Naive thymus-derived CD8-positive, alpha-beta T cell (primary cell): Measurements from ENCODE around the gene DPH2. TPM values are rescaled to one million over a fixed set of nuclear protein-coding genes. Genes with fewer than 3 reads are reported as not detected.

Experiments
- ATAC-seq, 2 donors: fragments of 150-1000 bp; cut with Tn5 transposase in 1 of 2; sonication (Bioruptor Pico), chemical (Tn5 transposase) in 1 of 2; 1 replicate in 1 of 2; 2 replicates in 1 of 2; pipeline ENCODE4 v1.10.0; 2021; ENCODE audit warnings: mild to moderate bottlenecking in 2 of 2, moderate library complexity in 2 of 2
- POLR2A ChIA-PET: fragments of 350-600 bp; sonication (Branson Sonifier 250); formaldehyde crosslinking; loops from one replicate; lab custom pipeline; 2021; ENCODE audit warnings: antibody characterized with exemption; lab: Charles Lee
- DNase-seq, 10 donors: peaks; one replicate each; pipeline versions ENCODE4 v3.0.0 to v3.0.0-alpha.2; 2020 to 2022
- H3K27ac Mint-ChIP-seq, 10 donors: one replicate each; pipeline ENCODE4 v1.8.0; 2020 to 2022; ENCODE audit warnings: mild to moderate bottlenecking in 10 of 10, mixed read lengths in 10 of 10, moderate library complexity in 4 of 10, inconsistent platforms in 1 of 10
- H3K27me3 Mint-ChIP-seq, 5 donors: one replicate each; pipeline ENCODE4 v1.8.0; 2021 to 2022; ENCODE audit warnings: mixed read lengths in 5 of 5
- H3K36me3 Mint-ChIP-seq, 3 donors: one replicate each; pipeline ENCODE4 v1.8.0; 2020 to 2022; ENCODE audit warnings: mixed read lengths in 3 of 3, mild to moderate bottlenecking in 2 of 3, inconsistent platforms in 1 of 3
- H3K4me1 Mint-ChIP-seq, 4 donors: one replicate each; pipeline ENCODE4 v1.8.0; 2021 to 2022; ENCODE audit warnings: mixed read lengths in 4 of 4
- H3K4me3 Mint-ChIP-seq, 10 donors: one replicate each; pipeline ENCODE4 v1.8.0; 2020 to 2022; ENCODE audit warnings: mild to moderate bottlenecking in 10 of 10, mixed read lengths in 10 of 10, moderate library complexity in 6 of 10, inconsistent platforms in 1 of 10
- H3K9me3 Mint-ChIP-seq, 9 donors: one replicate each; pipeline ENCODE4 v1.8.0; 2020 to 2022; ENCODE audit warnings: mixed read lengths in 9 of 9, mild to moderate bottlenecking in 3 of 9, inconsistent platforms in 1 of 9, moderate library complexity in 1 of 9
- polyA plus RNA-seq, 3 donors: library from polyadenylated mRNA; unstranded; fragments of 300-500 nt; fragmentation: Illumina TruSeq; gene quantifications; one replicate each; pipeline ENCODE4 v1.2.3, GENCODE V29; 2021
- total RNA-seq, 8 experiments: library from RNA in 2 of 8; stranded (reverse) in 2 of 8; gene quantifications; one replicate each; pipeline ENCODE4 v1.2.3 and lab custom pipeline; 2021 to 2026

Gene DPH2
- total and polyA plus RNA-seq, 5 experiments from 2014 or later = 30.2 to 40.4 (median 35.7) TPM

DNA sequence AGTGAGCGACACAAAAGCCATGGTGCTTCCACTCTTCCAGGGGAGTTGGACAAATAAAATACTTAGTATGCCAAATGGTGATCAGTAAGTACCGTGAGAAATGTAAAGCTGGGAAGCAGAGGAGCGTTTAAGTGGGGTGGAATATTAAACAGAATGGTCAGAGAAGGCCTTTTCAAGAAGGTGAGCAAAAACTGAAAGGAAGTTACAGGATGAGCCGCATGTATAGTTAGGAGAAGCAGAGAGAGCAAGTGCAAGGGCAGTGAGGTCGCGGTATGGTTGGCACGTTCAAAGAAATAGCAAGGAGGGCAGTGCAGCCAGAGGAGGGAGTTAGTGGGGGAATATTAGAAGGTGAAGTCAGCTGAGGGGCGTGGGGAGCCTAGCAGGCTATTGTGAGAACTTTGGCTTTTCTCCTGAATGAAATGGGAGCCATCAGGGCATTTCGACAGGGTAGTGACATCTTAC, 4.2 kb downstream of the DPH2 start:
- Mint-ChIP-seq H3K27ac (peak overlapping the region; percentile 89 to 98 (median 96)), H3K4me1 (peaks cover 38 to 70% (median 68%) of the 10 kb centered on the region in 4 donors), H3K9me3 (no peaks in the 10 kb centered on the region), H3K4me3 (peak overlapping the region; percentile 84 to 97 (median 94)), H3K27me3 (peaks cover 0 to 4% (median 0%) of the 10 kb centered on the region in 5 donors), H3K36me3 (peaks cover 0 to 33% (median 11%) of the 10 kb centered on the region in 3 donors)
- POLR2A ChIA-PET = interaction anchor here (0.8 to 2.6 kb wide), 6 partner anchors 16 to 56 kb away, joined by 3 to 12 read pairs (median 8); partner anchors contain the start of gene IPO13
- DNase-seq (no peak), ATAC-seq (no peak)

DNA sequence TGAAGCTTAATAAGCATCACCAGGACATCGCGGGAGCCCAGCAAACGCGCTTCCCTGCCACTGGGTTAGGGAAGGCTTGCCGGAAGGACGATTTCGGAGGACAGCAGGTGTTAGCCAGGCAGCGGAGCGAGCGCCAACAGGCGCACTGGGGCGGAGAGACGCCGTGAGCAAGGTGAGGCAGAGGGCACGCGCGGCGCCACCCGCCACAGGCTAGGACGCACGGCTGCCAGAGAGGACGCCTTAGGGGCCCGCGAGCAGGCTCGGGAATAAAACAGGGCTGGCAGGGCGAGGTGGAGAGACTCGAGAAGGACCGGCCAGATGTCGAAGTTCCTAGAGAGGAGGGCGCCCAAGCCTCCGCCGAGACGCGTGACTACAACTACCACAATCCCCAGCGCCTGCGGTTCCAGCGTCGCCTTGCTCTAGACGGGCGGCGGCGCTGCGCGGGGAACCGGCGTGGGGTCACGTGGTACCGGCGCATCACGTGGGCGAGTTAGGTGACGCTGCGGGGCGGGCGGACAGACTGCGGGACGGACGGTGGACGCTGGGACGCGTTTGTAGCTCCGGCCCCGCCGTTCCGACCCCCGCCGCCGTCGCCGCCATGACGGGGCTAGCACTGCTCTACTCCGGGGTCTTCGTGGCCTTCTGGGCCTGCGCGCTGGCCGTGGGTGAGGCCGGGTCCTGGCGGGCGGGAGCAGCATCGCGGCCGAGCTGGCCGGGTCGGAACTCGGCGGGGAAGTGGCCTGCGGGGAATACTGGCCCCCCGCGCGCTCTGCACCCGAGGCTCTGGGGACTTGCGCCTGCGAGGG, 4.8 kb downstream of the DPH2 start, which contains the start of gene ATP6V0B:
TSS of gene ATP6V0B (plus strand) at position 518 of the 806 bp plus-strand sequence. CDS start at position 599, 81 bp downstream.
- peak; percentile 86 to 95 (median 89) for DNase-seq
- Mint-ChIP-seq H3K27ac (peak within 1 kb of the TSS; percentile 89 to 98 (median 96)), H3K9me3 (no peaks in the 10 kb centered on the region), H3K4me3 (peak within 1 kb of the TSS; percentile 84 to 97 (median 94)), H3K36me3 (peaks cover 0 to 33% (median 11%) of the 10 kb centered on the region in 3 donors), H3K27me3 (peaks cover 0 to 5% (median 0%) of the 10 kb centered on the region in 5 donors), H3K4me1 (peaks cover 35 to 65% (median 63%) of the 10 kb centered on the region in 4 donors)
- ATAC-seq = peak; percentile 71 to 80
- POLR2A ChIA-PET = interaction anchor here (0.8 to 2.6 kb wide), 12 partner anchors 8 to 325 kb away, joined by 3 to 12 read pairs (median 5); partner anchors contain the start of genes IPO13, KDM4A and SLC6A9

GRCh38 chr1:43975249-43975961, 5.6 kb downstream of the DPH2 start:
- POLR2A ChIA-PET = interaction anchor here (1.1 to 2.6 kb wide), 12 partner anchors 9 to 325 kb away, joined by 3 to 12 read pairs (median 5); partner anchors contain the start of genes IPO13, KDM4A and SLC6A9
- H3K4me1 Mint-ChIP-seq = peaks cover 33 to 64% (median 61%) of the 10 kb centered on the region in 4 donors
- H3K27ac Mint-ChIP-seq = peak overlapping the region; percentile 43 to 96 (median 92)
- H3K9me3 Mint-ChIP-seq = no peaks in the 10 kb centered on the region
- H3K27me3 Mint-ChIP-seq = peaks cover 0 to 11% (median 3%) of the 10 kb centered on the region in 5 donors
- H3K36me3 Mint-ChIP-seq = peaks cover 0 to 35% (median 11%) of the 10 kb centered on the region in 3 donors
- peak overlapping the region; percentile 84 to 97 (median 93) for H3K4me3 Mint-ChIP-seq
- DNase-seq (peak in 9 of 10 donors; percentile 20 to 75 (median 53)), ATAC-seq (peak; percentile 28 to 35)

DNA sequence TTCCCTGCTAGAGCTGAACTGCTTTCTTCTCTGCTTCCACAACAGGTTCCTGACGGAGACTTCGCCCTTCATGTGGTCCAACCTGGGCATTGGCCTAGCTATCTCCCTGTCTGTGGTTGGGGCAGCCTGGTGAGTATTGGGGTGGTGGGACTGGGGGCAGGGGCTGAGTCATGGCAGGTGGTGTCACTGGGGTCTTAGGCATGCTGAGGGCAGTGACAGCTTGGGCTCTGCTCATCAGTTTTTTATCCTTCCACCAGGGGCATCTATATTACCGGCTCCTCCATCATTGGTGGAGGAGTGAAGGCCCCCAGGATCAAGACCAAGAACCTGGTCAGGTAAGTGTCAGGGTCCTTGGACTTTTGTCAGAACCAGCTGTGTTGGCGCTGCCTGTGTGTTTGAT, 6.2 kb downstream of the DPH2 start:
- H3K36me3 Mint-ChIP-seq = peaks cover 0 to 35% (median 11%) of the 10 kb centered on the region in 3 donors
- H3K9me3 Mint-ChIP-seq = no peaks in the 10 kb centered on the region
- ATAC-seq (no peak), DNase-seq (no peak)
- H3K4me3 Mint-ChIP-seq = peak overlapping the region; percentile 84 to 97 (median 93)
- H3K27ac Mint-ChIP-seq = peak overlapping the region in 8 of 10 donors; percentile 43 to 96 (median 92)
- POLR2A ChIA-PET = interaction anchor here (1.1 to 2.6 kb wide), 7 partner anchors 12 to 56 kb away, joined by 3 to 12 read pairs (median 8); partner anchors contain the start of genes IPO13 and SLC6A9
- peaks cover 3 to 15% (median 9%) of the 10 kb centered on the region in 5 donors for H3K27me3 Mint-ChIP-seq
- peaks cover 37 to 62% (median 56%) of the 10 kb centered on the region in 4 donors for H3K4me1 Mint-ChIP-seq

GRCh38 chr1:43976890-43977289, 7.1 kb downstream of the DPH2 start:
- POLR2A ChIA-PET = interaction anchor here (1.3 kb wide), 1 partner anchor 15 kb away, joined by 4 read pairs; no protein-coding TSS in a partner anchor
- Mint-ChIP-seq H3K4me3 (peak overlapping the region; percentile 30 to 97 (median 88)), H3K9me3 (no peaks in the 10 kb centered on the region), H3K4me1 (peaks cover 37 to 60% (median 53%) of the 10 kb centered on the region in 4 donors), H3K27ac (peak overlapping the region in 3 of 10 donors; percentile 34 to 43 (median 43)), H3K36me3 (peaks cover 0 to 34% (median 11%) of the 10 kb centered on the region in 3 donors), H3K27me3 (peaks cover 3 to 19% (median 11%) of the 10 kb centered on the region in 5 donors)
- DNase-seq (no peak), ATAC-seq (no peak)

GRCh38 chr1:43977376-43978263, 7.8 kb downstream of the DPH2 start:
- Mint-ChIP-seq H3K9me3 (no peaks in the 10 kb centered on the region), H3K4me3 (peak overlapping the region; percentile 47 to 97 (median 80)), H3K4me1 (peaks cover 37 to 60% (median 53%) of the 10 kb centered on the region in 4 donors), H3K27me3 (peaks cover 3 to 19% (median 11%) of the 10 kb centered on the region in 5 donors), H3K36me3 (peaks cover 0 to 28% (median 11%) of the 10 kb centered on the region in 3 donors), H3K27ac (peak overlapping the region in 4 of 10 donors; percentile 18 to 50 (median 43))
- ATAC-seq = no peak
- POLR2A ChIA-PET = no interaction called here
- no peak for DNase-seq

- no peaks in the 10 kb centered on the region for H3K9me3 Mint-ChIP-seq
- DNase-seq (no peak), ATAC-seq (no peak)
- peaks cover 37 to 60% (median 52%) of the 10 kb centered on the region in 4 donors for H3K4me1 Mint-ChIP-seq
- POLR2A ChIA-PET = no interaction called here
- peak overlapping the region in 3 of 10 donors; percentile 14 to 43 (median 28) for H3K27ac Mint-ChIP-seq
- H3K4me3 Mint-ChIP-seq = peak overlapping the region; percentile 70 to 97 (median 82)
- H3K36me3 Mint-ChIP-seq = peaks cover 0 to 28% (median 11%) of the 10 kb centered on the region in 3 donors
- peaks cover 3 to 19% (median 11%) of the 10 kb centered on the region in 5 donors for H3K27me3 Mint-ChIP-seq
Observed at GRCh38 chr1:43978264-43978550, 8.4 kb downstream of the DPH2 start.

DNA sequence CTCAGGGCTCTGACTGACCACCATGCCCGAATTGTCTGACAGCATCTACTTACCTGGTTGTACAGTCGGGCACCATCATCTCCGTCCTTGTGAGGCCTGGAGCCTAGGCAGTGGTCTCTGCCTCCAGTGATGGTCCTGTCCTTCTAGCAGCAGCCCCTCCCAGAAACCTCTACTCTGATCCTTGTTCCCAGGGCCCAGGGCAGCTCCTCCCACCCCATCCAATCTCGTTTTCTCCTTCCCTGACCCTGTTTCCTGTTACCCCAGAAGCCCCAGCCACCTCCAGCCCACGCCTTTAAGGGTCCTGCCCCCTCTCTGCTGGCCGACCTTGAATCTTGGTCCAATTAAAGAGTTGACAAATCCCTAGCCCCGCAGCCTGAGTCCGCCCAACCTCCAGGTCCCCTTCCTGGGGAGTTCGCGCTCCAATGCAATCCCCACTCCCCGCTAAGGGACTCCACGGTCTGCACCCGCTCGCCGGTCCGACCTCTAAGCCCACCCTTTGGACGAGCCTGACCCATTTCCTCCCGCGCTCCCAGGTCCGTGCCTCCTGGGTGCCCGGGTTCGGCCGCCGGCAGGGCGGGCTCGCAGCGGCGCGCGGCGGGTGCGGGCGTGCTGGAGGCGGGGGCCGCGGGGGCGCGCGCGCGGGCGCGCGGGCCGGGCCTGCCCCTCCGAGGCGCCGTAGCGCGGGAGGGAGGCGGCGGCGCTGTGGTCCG, 8.9 kb downstream of the DPH2 start, which contains the start of gene B4GALT2:
TSS of gene B4GALT2 (plus strand) at position 660 of the 710 bp plus-strand sequence. CDS start 1,951 bp downstream, outside the sequence.
- peaks cover 3 to 19% (median 11%) of the 10 kb centered on the region in 5 donors for H3K27me3 Mint-ChIP-seq
- H3K27ac Mint-ChIP-seq = peak within 1 kb of the TSS in 7 of 10 donors; percentile 14 to 81 (median 54)
- POLR2A ChIA-PET = no interaction called here
- no peaks in the 10 kb centered on the region for H3K9me3 Mint-ChIP-seq
- peaks cover 34 to 57% (median 48%) of the 10 kb centered on the region in 4 donors for H3K4me1 Mint-ChIP-seq
- peak within 1 kb of the TSS; percentile 76 to 97 (median 86) for H3K4me3 Mint-ChIP-seq
- DNase-seq (peak in 4 of 10 donors; percentile 20 to 34 (median 28)), ATAC-seq (no peak)
- H3K36me3 Mint-ChIP-seq = peaks cover 0 to 28% (median 11%) of the 10 kb centered on the region in 3 donors

- H3K4me1 Mint-ChIP-seq = peaks cover 32 to 52% (median 43%) of the 10 kb centered on the region in 4 donors
- H3K4me3 Mint-ChIP-seq = peak overlapping the region in 1 of 10 donors; percentile 74
- POLR2A ChIA-PET = no interaction called here
- H3K9me3 Mint-ChIP-seq = no peaks in the 10 kb centered on the region
- peaks cover 0 to 28% (median 11%) of the 10 kb centered on the region in 3 donors for H3K36me3 Mint-ChIP-seq
- no peak overlapping the region for H3K27ac Mint-ChIP-seq
- ATAC-seq = no peak
- peaks cover 3 to 19% (median 11%) of the 10 kb centered on the region in 5 donors for H3K27me3 Mint-ChIP-seq
- no peak for DNase-seq
Observed at GRCh38 chr1:43979261-43979527, 9.4 kb downstream of the DPH2 start.

- ATAC-seq (no peak), DNase-seq (no peak)
- Mint-ChIP-seq H3K4me1 (peaks cover 30 to 50% (median 40%) of the 10 kb centered on the region in 4 donors), H3K36me3 (peaks cover 0 to 28% (median 11%) of the 10 kb centered on the region in 3 donors), H3K4me3 (peak overlapping the region; percentile 74 to 91 (median 85)), H3K27ac (peak overlapping the region in 5 of 10 donors; percentile 43 to 63 (median 53)), H3K27me3 (peaks cover 3 to 19% (median 11%) of the 10 kb centered on the region in 5 donors), H3K9me3 (no peaks in the 10 kb centered on the region)
- POLR2A ChIA-PET = no interaction called here
Observed at GRCh38 chr1:43979528-43980254, 9.9 kb downstream of the DPH2 start.
